GM19372 (cell line): ENCODE measurements around the gene PUDP.

ENCODE experiments used
- ATAC-seq: cut with Tn5 transposase; IDR thresholded peaks from one replicate; pipeline ENCODE4 v1.9.1; 2021; ENCODE audit warnings: mild to moderate bottlenecking, low read depth, moderate library complexity; ENCODE audit not compliant: unreplicated experiment

Gene PUDP

DNA sequence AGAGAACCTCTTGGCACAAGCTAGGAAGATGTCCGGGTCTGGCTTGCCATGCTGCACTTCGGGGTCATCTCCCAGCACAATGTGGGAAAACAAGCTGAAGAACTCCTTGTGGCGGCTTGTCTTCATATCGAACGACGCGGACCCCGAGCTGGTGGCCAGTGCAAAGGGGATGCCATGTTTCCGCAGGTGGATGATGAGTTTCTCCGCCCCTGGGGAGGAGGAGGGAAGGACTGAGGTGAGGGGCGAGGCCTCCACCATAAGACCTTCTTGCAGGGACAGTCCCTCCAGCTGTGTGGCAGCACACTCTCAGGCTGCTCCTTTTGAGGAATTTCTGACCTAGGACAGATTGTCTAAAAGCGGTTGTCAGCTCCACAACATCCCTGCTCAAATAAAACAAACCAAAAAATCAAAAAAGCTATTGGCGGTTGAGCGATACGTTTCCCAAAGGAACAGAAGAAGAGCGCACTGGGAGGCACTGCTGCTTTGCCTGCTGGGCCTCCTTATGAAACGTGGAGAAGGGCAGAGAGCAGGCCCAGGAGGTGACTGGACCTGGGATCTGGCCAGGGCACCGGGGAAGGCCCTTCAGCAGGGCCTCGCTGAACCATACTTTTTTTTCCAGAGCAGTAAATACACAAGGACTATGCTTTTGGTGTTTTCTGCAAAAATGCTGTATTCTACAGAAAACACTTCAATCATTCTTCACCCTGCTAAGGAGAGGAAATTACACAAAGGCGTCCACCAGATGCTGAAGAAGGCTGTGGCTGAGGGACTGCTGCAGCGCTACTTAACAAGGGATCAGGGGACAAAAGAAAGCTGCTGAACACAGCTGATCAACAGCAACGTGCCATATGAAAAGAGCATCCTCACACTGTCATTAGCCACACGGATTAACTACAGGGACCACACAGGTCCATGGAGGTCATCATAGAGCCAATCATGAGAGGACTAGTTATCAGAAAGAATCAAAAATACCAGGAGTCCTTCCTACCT lies 70.4 kb downstream of the PUDP start:
- no peak for ATAC-seq

DNA sequence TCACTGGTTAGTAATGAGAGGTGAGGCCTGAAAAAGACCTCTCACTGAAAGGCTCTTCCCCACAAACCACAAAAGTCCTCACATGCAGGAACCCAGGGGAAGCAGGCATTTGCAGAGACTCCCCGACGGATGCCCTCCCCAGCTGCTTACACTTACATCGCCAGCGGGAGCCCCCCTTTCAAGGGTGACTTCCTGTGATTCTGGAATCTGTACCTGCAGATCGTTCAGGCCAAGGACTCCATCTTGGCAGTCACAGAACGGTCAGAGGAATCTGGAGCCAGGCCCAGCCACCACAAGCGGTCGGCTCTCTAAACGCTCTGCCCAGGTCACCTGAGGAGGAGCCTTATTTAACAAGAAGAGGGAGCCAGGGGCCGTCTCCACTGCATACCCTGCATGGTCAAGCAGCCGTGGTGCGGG lies 71.7 kb downstream of the PUDP start:
- ATAC-seq: no peak

DNA sequence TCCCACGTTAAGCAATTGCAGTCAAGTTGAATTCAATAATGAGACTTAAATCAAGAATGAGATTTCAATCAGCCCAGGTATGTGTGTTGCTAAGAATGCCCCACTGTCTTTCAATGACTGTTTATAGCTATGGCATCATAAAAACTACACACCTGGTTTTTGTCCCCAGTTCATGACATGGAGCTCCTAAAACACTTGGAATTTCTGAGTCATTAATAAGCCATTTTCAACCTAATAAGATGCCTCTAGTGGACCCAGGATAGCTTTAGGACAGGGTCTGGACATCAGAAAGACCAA lies 73.1 kb downstream of the PUDP start:
- ATAC-seq: no peak

GRCh38 chrX:7074148-7074907 lies 73.6 kb downstream of the PUDP start:
- ATAC-seq: no peak

GRCh38 chrX:7073336-7073735 lies 74.6 kb downstream of the PUDP start:
- no peak for ATAC-seq

GRCh38 chrX:7072856-7073255 lies 75.1 kb downstream of the PUDP start:
- no peak for ATAC-seq

- no peak for ATAC-seq
These were observed 76.6 kb downstream of the PUDP start for GRCh38 chrX:7071390-7071789.

GRCh38 chrX:7069556-7069955 lies 78.4 kb downstream of the PUDP start:
- no peak for ATAC-seq

- no peak for ATAC-seq
These were observed 79.0 kb downstream of the PUDP start for GRCh38 chrX:7068939-7069367.

DNA sequence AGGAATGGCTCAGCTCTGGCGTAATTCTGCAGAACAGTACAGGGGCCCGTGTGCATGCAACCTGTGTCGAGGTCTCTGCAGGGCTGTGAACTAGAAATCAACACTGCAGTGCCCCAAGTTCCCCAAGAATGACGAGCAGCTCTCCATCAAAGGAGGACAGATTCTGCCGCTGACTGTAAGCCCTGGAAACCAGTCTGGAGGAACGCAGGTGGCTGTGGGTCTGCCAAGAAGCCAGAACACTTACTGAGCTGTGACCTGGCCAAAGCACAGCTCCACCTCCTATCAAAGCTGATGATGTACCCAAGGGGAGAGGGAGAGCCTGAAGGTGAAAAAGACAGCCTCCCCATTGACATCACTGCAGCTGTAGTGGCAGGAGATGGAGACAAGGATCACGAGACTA lies 80.7 kb downstream of the PUDP start:
- no peak for ATAC-seq

DNA sequence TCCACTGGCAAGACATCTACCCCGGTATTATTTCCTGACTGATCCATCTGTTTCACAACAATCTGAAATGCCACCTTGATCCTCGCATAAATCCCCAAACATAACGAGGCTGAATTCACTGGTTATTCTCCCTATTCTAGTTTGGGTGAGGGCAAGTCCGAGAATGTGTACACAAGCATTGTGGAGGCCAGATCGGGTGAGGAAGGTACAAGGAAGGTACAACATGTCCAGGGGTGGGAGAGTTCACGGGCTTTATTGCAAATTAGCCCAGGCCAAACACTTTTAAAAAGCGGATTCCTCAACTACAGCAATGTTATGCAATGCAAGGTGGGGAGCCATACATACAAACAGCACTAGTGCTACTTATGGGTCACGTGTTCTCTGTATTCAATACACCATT lies 82.5 kb downstream of the PUDP start:
- ATAC-seq: no peak

DNA sequence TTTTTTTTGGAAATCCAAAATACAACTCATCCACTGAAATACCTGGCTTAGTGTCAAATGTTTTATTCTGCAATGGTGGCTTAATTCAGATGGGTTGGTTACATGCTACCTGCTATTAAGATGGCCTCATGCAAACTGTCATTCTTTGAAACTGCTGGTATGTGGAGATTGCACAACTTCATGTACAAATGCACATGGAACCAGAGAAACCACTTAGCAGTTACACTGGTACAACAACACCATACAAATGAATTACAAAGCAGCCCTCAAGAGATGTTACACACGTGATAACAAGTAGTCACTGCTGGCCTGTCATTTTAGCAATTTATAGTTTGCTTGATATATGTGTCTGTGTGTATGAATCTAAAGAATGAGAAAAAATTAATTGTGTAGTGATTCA lies 85.0 kb downstream of the PUDP start:
- ATAC-seq: no peak

DNA sequence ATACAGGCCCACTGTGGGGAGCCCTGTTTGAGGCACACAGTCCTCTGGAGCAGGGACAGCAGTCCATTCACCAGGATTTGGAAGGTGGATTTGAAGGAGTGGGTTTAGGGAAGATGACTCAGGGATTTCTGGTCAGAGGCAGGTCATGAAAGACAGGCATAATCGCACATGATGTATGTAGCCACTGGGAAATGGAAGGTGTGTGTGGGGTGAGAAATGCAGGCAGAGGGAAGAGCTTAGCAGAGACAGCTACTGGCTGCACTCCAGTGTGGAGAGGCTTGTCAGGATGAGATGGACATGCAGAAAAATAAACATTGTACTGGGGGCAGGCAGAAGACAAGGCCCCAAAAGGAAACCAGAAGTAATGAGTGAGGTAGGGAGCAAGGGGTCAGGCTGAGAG lies 85.7 kb downstream of the PUDP start:
- no peak for ATAC-seq

GRCh38 chrX:7061429-7061828 lies 86.5 kb downstream of the PUDP start:
- no peak for ATAC-seq

DNA sequence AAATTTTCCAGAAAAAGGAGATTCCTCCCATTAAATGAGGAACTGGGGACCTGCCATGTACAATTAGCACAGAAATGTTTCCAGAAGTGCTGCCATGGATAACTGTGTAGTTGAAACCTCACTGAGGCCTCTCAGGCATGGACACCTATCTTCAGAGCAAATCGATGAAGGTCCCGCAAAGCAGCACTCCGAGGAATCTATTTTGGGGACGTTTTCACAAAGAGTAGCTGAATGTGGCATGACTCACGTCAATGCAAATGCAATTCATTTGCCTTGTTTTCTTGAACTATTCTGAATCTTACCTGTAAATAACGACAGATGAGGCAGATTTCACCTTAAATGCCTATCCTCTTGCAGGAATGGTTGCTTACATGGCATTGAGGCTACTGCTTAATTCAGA lies 87.5 kb downstream of the PUDP start:
- no peak for ATAC-seq

- ATAC-seq: no peak
These were observed 88.1 kb downstream of the PUDP start for GRCh38 chrX:7059859-7060258.

DNA sequence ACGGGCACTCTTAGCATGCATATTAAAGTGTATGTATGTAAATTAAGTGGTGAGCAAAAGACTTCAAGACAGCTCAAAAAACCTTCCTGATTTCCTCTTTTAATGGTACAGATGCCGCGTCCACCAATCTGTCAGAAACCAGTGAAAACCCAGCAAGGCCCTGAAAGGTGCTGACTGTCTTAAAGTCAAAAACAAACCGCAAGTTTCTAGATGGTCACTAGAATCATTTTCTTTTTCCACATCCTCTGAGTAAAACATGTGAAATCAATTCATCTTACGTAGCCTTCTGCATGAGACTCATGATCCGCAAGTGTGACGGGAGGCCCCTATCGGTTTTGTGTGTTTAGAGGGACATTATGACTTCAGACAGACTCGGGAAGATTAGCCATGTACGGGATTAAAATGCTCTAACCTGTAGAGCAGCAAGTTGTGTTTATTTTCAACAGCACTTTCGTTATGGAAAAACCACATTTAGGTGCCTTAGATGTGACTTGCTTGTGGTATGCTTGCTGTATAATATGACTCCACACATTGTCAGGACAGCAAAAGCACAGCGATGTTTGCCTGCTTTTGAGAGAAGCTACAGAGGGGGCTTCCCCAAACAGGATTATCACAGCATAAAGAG lies 88.6 kb downstream of the PUDP start:
- ATAC-seq: peak; percentile 93

- ATAC-seq: no peak
These were observed 92.4 kb downstream of the PUDP start for GRCh38 chrX:7055386-7056137.

GRCh38 chrX:7054219-7055216 lies 93.4 kb downstream of the PUDP start:
- ATAC-seq: no peak
